H1 (cell line): ENCODE results near the gene ITGB8. TPM values are rescaled to one million over a fixed set of nuclear protein-coding genes. Genes with fewer than 3 reads are reported as not detected.

ENCODE experiments used
- CTCF ChIA-PET: fragments of 300-600 bp; sonication (Branson Sonifier 250); formaldehyde crosslinking; loops from one replicate; lab custom pipeline; 2021; ENCODE audit not compliant: partially characterized antibody; lab: Charles Lee
- POLR2A ChIA-PET: fragments of 300-600 bp; sonication (Branson Sonifier 250); formaldehyde crosslinking; loops from one replicate; lab custom pipeline; 2021; ENCODE audit warnings: inconsistent platforms; ENCODE audit not compliant: partially characterized antibody; lab: Charles Lee
- DNase-seq, 2 experiments: peaks; one replicate each; pipeline versions ENCODE4 v3.0.0 to v3.0.0-alpha.2; 2010 to 2022; ENCODE audit warnings: low spot score in 2 of 2, low read depth in 1 of 2, mixed read lengths in 1 of 2
- FAIRE-seq: peaks from 2 replicates; lab custom pipeline; 2011; peaks lifted over from hg19 to GRCh38; lab: Jason Lieb, UNC
- H2AFZ ChIP-seq: 2 replicates; pipeline ENCODE4 v1.8.1; 2012; ENCODE audit warnings: low read length, inconsistent platforms
- H2AK5ac ChIP-seq: 2 replicates; pipeline ENCODE4 v1.6.1; 2013; ENCODE audit warnings: low read depth, low read length
- H2BK120ac ChIP-seq: replicated peaks from 2 replicates; pipeline ENCODE3; 2013; ENCODE audit warnings: low read depth, low read length, inconsistent platforms
- H2BK12ac ChIP-seq: 2 replicates; pipeline ENCODE4 v1.6.1; 2013; ENCODE audit warnings: low read depth, low read length
- H2BK15ac ChIP-seq: 2 replicates; pipeline ENCODE4 v1.6.1; 2013; ENCODE audit warnings: low read length
- H2BK20ac ChIP-seq: 2 replicates; pipeline ENCODE4 v1.6.1; 2013; ENCODE audit warnings: low read length
- H2BK5ac ChIP-seq: 2 replicates; pipeline ENCODE4 v1.6.1; 2013; ENCODE audit warnings: low read depth, low read length
- H3K14ac ChIP-seq: 2 replicates; pipeline ENCODE4 v1.6.1; 2013; ENCODE audit warnings: inconsistent platforms; ENCODE audit not compliant: insufficient read length
- H3K18ac ChIP-seq: 2 replicates; pipeline ENCODE4 v1.6.1; 2013; ENCODE audit warnings: low read length; ENCODE audit errors: extremely low read depth
- H3K23ac ChIP-seq: 2 replicates; pipeline ENCODE4 v1.6.1; 2013; ENCODE audit warnings: inconsistent platforms; ENCODE audit not compliant: insufficient read length
- H3K23me2 ChIP-seq: 2 replicates; pipeline ENCODE4 v1.6.1; 2013; ENCODE audit warnings: low read depth, low read length
- H3K27ac ChIP-seq: 2 replicates; pipeline ENCODE4 v1.6.1; 2011; ENCODE audit warnings: low read depth, low read length, inconsistent platforms
- H3K27me3 ChIP-seq, 4 experiments: replicated peaks in 1 of 4; 1 replicate in 1 of 4; 2 replicates in 3 of 4; pipeline versions ENCODE4 v1.6.1 to v1.8.1; 2011 to 2013; ENCODE audit warnings: low read length in 3 of 4, mild to moderate bottlenecking in 3 of 4, inconsistent platforms in 2 of 4, mixed read lengths in 2 of 4, moderate library complexity in 1 of 4; ENCODE audit not compliant: control insufficient read depth in 3 of 4, insufficient read depth in 3 of 4; ENCODE audit errors: extremely low read depth in 1 of 4
- H3K36me3 ChIP-seq, 4 experiments: 2 replicates each; pipeline versions ENCODE4 v1.6.1 to v1.8.1; 2011 to 2013; ENCODE audit warnings: mild to moderate bottlenecking in 4 of 4, low read length in 3 of 4, moderate library complexity in 2 of 4, control low read depth in 1 of 4, inconsistent platforms in 1 of 4; ENCODE audit not compliant: insufficient read depth in 4 of 4, control insufficient read depth in 2 of 4
- H3K4ac ChIP-seq: replicated peaks from 2 replicates; pipeline ENCODE3; 2013; ENCODE audit warnings: low read length, low read depth, mixed read lengths, inconsistent platforms; ENCODE audit not compliant: insufficient read length
- H3K4me1 ChIP-seq, 4 experiments: replicated peaks in 1 of 4; 1 replicate in 1 of 4; 2 replicates in 3 of 4; pipeline versions ENCODE4 v1.6.1 to v1.8.1; 2011 to 2013; ENCODE audit warnings: low read length in 3 of 4, inconsistent platforms in 2 of 4, mixed read lengths in 1 of 4; ENCODE audit not compliant: insufficient read depth in 4 of 4, control insufficient read depth in 3 of 4
- H3K4me2 ChIP-seq, 2 experiments: 2 replicates each; pipeline versions ENCODE4 v1.6.1 to v1.8.1; 2011 to 2013; ENCODE audit warnings: low read depth in 2 of 2, low read length in 2 of 2, control low read depth in 1 of 2, inconsistent platforms in 1 of 2, mild to moderate bottlenecking in 1 of 2; ENCODE audit not compliant: insufficient read depth in 1 of 2
- H3K4me3 ChIP-seq, 4 experiments: fragments of 200-600, 300-600 bp in 1 of 4; sonication (generic), shearing (Covaris generic), sonication (Bioruptor Twin) in 1 of 4; 2 replicates each; pipeline versions ENCODE4 v1.5.1 to v1.8.1; 2011 to 2016; ENCODE audit warnings: low read length in 4 of 4, low read depth in 3 of 4, control low read depth in 2 of 4, inconsistent platforms in 2 of 4, mild to moderate bottlenecking in 2 of 4, mixed read lengths in 1 of 4, moderate library complexity in 1 of 4; ENCODE audit not compliant: insufficient read depth in 2 of 4; ENCODE audit errors: extremely low read depth in 1 of 4
- H3K56ac ChIP-seq: replicated peaks from 2 replicates; pipeline ENCODE3; 2013; ENCODE audit warnings: low read depth, mild to moderate bottlenecking, mixed read lengths, low read length, inconsistent platforms; ENCODE audit not compliant: insufficient read length
- H3K79me1 ChIP-seq: 2 replicates; pipeline ENCODE4 v1.6.1; 2013; ENCODE audit warnings: low read depth, low read length, control low read depth
- H3K79me2 ChIP-seq, 2 experiments: 2 replicates each; pipeline versions ENCODE4 v1.6.1 to v1.8.1; 2012 to 2013; ENCODE audit warnings: low read length in 2 of 2, mild to moderate bottlenecking in 2 of 2, inconsistent platforms in 1 of 2; ENCODE audit not compliant: insufficient read depth in 2 of 2, control insufficient read depth in 1 of 2
- H3K9ac ChIP-seq, 4 experiments: replicated peaks in 1 of 4; 1 replicate in 1 of 4; 2 replicates in 3 of 4; pipeline versions ENCODE4 v1.6.1 to v1.8.1; 2011 to 2013; ENCODE audit warnings: low read depth in 3 of 4, low read length in 3 of 4, control low read depth in 2 of 4, mild to moderate bottlenecking in 2 of 4, moderate library complexity in 2 of 4, inconsistent platforms in 1 of 4; ENCODE audit errors: extremely low read depth in 1 of 4
- H3K9me3 ChIP-seq, 2 experiments: 2 replicates each; pipeline versions ENCODE4 v1.6.1 to v1.8.1; 2012 to 2013; ENCODE audit warnings: mild to moderate bottlenecking in 2 of 2, moderate library complexity in 2 of 2, control low read depth in 1 of 2, inconsistent platforms in 1 of 2, low read depth in 1 of 2, low read length in 1 of 2, mixed read lengths in 1 of 2; ENCODE audit not compliant: insufficient read depth in 2 of 2
- H4K20me1 ChIP-seq, 2 experiments: replicated peaks in 1 of 2; 2 replicates each; pipeline versions ENCODE3 to v1.8.1; 2011 to 2013; ENCODE audit warnings: inconsistent platforms in 2 of 2, low read length in 2 of 2, mild to moderate bottlenecking in 1 of 2; ENCODE audit not compliant: insufficient read depth in 2 of 2, control insufficient read depth in 1 of 2
- H4K5ac ChIP-seq: 2 replicates; pipeline ENCODE4 v1.6.1; 2013; ENCODE audit warnings: low read length, low read depth, mixed read lengths, inconsistent platforms; ENCODE audit not compliant: insufficient read length
- H4K8ac ChIP-seq: 2 replicates; pipeline ENCODE4 v1.8.0; 2013; ENCODE audit warnings: mild to moderate bottlenecking, moderate library complexity, low read length, inconsistent platforms; ENCODE audit not compliant: insufficient read depth; ENCODE audit errors: extremely low read depth
- H4K91ac ChIP-seq: replicated peaks from 2 replicates; pipeline ENCODE3; 2013; ENCODE audit warnings: low read length, mixed read lengths, inconsistent platforms; ENCODE audit not compliant: insufficient read length
- EZH2 ChIP-seq: fragments of 200-600 bp; sonication (generic); IDR thresholded peaks from 2 replicates; pipeline ENCODE4 v1.7.1; 2012; ENCODE audit warnings: low read depth, mild to moderate bottlenecking, moderate library complexity, low read length, inconsistent platforms; ENCODE audit not compliant: severe bottlenecking
- GTF2F1 ChIP-seq: IDR thresholded peaks from 2 replicates; pipeline ENCODE4 v1.6.1; 2012; ENCODE audit warnings: low read depth, low read length, improper control_type of control experiment, borderline replicate concordance
- POU5F1 ChIP-seq: IDR thresholded peaks from 2 replicates; pipeline ENCODE4 v1.6.1; 2011; ENCODE audit warnings: low read depth, mild to moderate bottlenecking, low read length, moderate library complexity
- SIX5 ChIP-seq: IDR thresholded peaks from 2 replicates; pipeline ENCODE4 v1.6.1; 2011; ENCODE audit warnings: mild to moderate bottlenecking, low read depth, low read length
- SP1 ChIP-seq: IDR thresholded peaks from 2 replicates; pipeline ENCODE4 v1.6.1; 2011; ENCODE audit warnings: low read depth, low read length
- TEAD4 ChIP-seq: IDR thresholded peaks from 2 replicates; pipeline ENCODE4 v1.6.1; 2012; ENCODE audit warnings: low read depth, low read length, inconsistent platforms, mixed read lengths
- YY1 ChIP-seq: IDR thresholded peaks from 2 replicates; pipeline ENCODE4 v1.6.1; 2011; ENCODE audit warnings: low read depth, mild to moderate bottlenecking, low read length
- whole genome bisulfite sequencing, 2 experiments: shearing (Covaris generic) in 1 of 2; methylation state at CpG; one replicate each; pipeline versions ENCODE4 v1.1.6 to v1.1.7; 2013 to 2015; ENCODE audit warnings: low lambda C conversion rate in 2 of 2, mixed read lengths in 2 of 2, inconsistent platforms in 1 of 2, low coverage in 1 of 2, missing lambda C conversion rate in 1 of 2; ENCODE audit not compliant: insufficient replicate concordance in 2 of 2, insufficient coverage in 1 of 2, insufficient read length in 1 of 2; ENCODE audit errors: extremely low coverage in 1 of 2, missing lambda C conversion rate in 1 of 2; 5-methylcytosine and 5-hydroxymethylcytosine counted together
- polyA plus RNA-seq, 7 experiments: library from polyadenylated mRNA; depleted of rRNA in 3 of 7; stranded (reverse) in 5 of 7; unstranded in 2 of 7; fragments of >200 nt in 5 of 7; fragments of 200-250 nt in 2 of 7; gene quantifications; 1 replicate in 5 of 7; 2 replicates in 1 of 7; 4 replicates in 1 of 7; pipeline versions ENCODE4 v1.2.1 to v1.2.3, GENCODE V29; 2011 to 2013; ENCODE audit warnings: missing spikeins in 2 of 7, mixed read lengths in 2 of 7
- total RNA-seq: library from RNA; stranded (reverse); fragmentation: NEBNext Ultra II Directional; extraction: Animal tissue kit (Norgen Biotek cat#: 25700); gene quantifications from 2 replicates; pipeline ENCODE4 v1.2.1, GENCODE V29; 2021

ITGB8 gene
- total and polyA plus RNA-seq, 2 of the 8 experiments (the other 6 are each of a cell fraction or from before 2014, with no cell fraction given): 1.2 to 3.6 TPM

DNA sequence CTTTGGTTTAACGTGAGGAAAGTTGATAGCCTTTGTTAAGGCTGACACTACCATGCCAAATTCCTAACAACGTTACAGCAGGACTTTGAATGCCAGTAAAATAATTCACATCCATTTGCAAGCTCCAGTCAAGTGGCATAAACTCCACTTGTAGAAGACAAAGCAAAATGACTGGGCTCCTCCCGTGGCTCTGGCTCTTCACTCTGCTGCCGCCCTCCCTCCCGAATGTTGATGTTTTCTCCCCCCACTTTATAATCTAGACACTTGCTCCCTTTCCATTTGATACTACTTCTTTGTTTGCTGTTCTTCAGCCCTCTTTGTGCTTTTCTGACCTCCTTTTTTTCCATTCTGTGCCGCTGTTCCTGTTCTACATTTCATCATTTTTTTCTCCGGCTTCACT, 22.8 kb upstream of the ITGB8 start:
- 29% methylated on average over 7 of the region's 7 CpGs; no CpG with 5 or more reads in 1 of the 2 experiments for WGBS, 2 experiments
- H4K5ac ChIP-seq: no peak overlapping the region
- H2BK5ac ChIP-seq: no peak overlapping the region
- FAIRE-seq: peak; percentile 88
- POLR2A ChIA-PET: interaction anchor here (3.1 kb wide), 1 partner anchor 22 kb away, joined by 15 read pairs; the partner anchor contains the start of gene ITGB8
- H2AK5ac ChIP-seq: no peak overlapping the region
- H3K4ac ChIP-seq: no peak overlapping the region
- no peaks in the 10 kb centered on the region for H3K23me2 ChIP-seq
- no peaks in the 10 kb centered on the region for H3K36me3 ChIP-seq
- peak overlapping the region; percentile 69; the same call in 1 of the 2 replicates for H2AFZ ChIP-seq
- H3K27me3 ChIP-seq: no peaks in the 10 kb centered on the region
- H3K9ac ChIP-seq: peak overlapping the region in 2 of 4 experiments; percentile 15 to 20; a peak in 3 of 7 replicates
- H2BK20ac ChIP-seq: no peak overlapping the region
- no peaks in the 10 kb centered on the region for H3K79me1 ChIP-seq
- CTCF ChIA-PET: no interaction called here
- H2BK15ac ChIP-seq: no peak overlapping the region
- H3K23ac ChIP-seq: no peak overlapping the region
- no peak overlapping the region for H3K56ac ChIP-seq
- H3K27ac ChIP-seq: no peak overlapping the region
- H4K91ac ChIP-seq: peak overlapping the region; percentile 7
- H3K4me3 ChIP-seq: peak overlapping the region in 1 of 4 experiments; percentile 19; a peak in 3 of 8 replicates
- H3K79me2 ChIP-seq: no peaks in the 10 kb centered on the region
- H3K4me1 ChIP-seq: peaks cover 4 to 10% (median 7%) of the 10 kb centered on the region in 4 experiments
- H3K9me3 ChIP-seq: no peaks in the 10 kb centered on the region
- H3K4me2 ChIP-seq: peak overlapping the region; percentile 11 to 47
- no peak overlapping the region for H2BK120ac ChIP-seq
- H4K8ac ChIP-seq: no peak overlapping the region
- 0 out of 2 replicates have a peak overlapping the region, but pooled peaks have one; percentile 40 for H2BK12ac ChIP-seq
- TF ChIP-seq TEAD4 (no peak), SIX5 (no peak), YY1 (no peak), GTF2F1 (no peak), POU5F1 (no peak), SP1 (no peak), EZH2 (no peak)
- TF ChIP-seq, all 59 proteins: peak for 0
- H3K18ac ChIP-seq: peak overlapping the region; percentile 16; the same call in 1 of the 2 replicates
- no peak overlapping the region for H3K14ac ChIP-seq
- H4K20me1 ChIP-seq: no peaks in the 10 kb centered on the region
- no peak for DNase-seq
